Lower leg skin (tissue), 3 donors: ENCODE measurements around the gene SHH.

Experiments used
- CTCF ChIP-seq, 3 donors: fragments of 450-650 bp; IDR thresholded peaks; one replicate each; pipeline ENCODE4 v1.5.1; 2016; ENCODE audit warnings: antibody characterized with exemption in 3 of 3, mild to moderate bottlenecking in 3 of 3, moderate library complexity in 2 of 3
- POLR2A ChIP-seq, 2 donors: fragments of 450-650 bp; IDR thresholded peaks; one replicate each; pipeline ENCODE4 v1.6.1; 2016 to 2017; ENCODE audit warnings: antibody characterized with exemption in 2 of 2, mild to moderate bottlenecking in 1 of 2, moderate library complexity in 1 of 2

- no peak for TF ChIP-seq POLR2A (IDR thresholded peaks at IDR 0.05)
- no peak for TF ChIP-seq CTCF (IDR thresholded peaks at IDR 0.05)
These were observed 8.6 kb downstream of the SHH start for GRCh38 chr7:155803418-155804376.
